Panc1 (cell line): ENCODE results near the gene NCS1.

Experiments
- POLR2AphosphoS5 ChIP-seq: IDR thresholded peaks from 2 replicates; pipeline ENCODE4 v1.6.1; 2012; ENCODE audit warnings: mild to moderate bottlenecking, low read depth, low read length, moderate library complexity
- REST ChIP-seq, 2 experiments: IDR thresholded peaks; 2 replicates each; pipeline ENCODE4 v1.6.1; 2011 to 2012; ENCODE audit warnings: low read depth in 2 of 2, control low read depth in 1 of 2, low read length in 1 of 2, mild to moderate bottlenecking in 1 of 2, moderate library complexity in 1 of 2; ENCODE audit not compliant: insufficient read depth in 1 of 2
- SIN3A ChIP-seq: IDR thresholded peaks from 2 replicates; pipeline ENCODE4 v1.6.1; 2012; ENCODE audit warnings: low read depth, mild to moderate bottlenecking, low read length, moderate library complexity, borderline replicate concordance; ENCODE audit not compliant: insufficient read depth
- TCF7L2 ChIP-seq: IDR thresholded peaks from 2 replicates; pipeline ENCODE4 v1.6.1; 2011; ENCODE audit warnings: mild to moderate bottlenecking, low read depth, low read length, inconsistent platforms
- TF ChIP-seq, protein P1 (sequence below): fragments of 450-650 bp; IDR thresholded peaks from 2 replicates; pipeline ENCODE4 v1.5.1; 2017; ENCODE audit warnings: mild to moderate bottlenecking

DNA sequence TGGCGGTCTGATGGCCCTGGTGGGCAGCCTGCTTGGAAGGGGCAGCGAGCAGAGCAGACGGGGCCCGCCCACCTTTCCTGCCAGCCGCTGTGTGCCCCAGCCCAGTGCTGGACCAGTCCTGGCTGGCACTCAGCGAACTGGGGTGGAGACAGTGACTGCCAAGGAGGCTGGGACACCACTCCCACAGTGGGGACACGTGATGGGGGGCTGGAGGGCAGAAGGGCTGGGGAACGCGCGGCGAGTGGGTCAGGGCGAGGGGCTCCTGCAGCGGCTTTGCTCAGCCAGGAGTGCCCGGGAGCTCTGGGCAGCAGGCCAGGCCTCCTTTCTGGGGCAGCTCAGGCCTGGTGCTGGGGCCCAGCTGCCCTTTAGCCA, 19.5 kb downstream of the NCS1 start:
- TF ChIP-seq, protein P1, sequence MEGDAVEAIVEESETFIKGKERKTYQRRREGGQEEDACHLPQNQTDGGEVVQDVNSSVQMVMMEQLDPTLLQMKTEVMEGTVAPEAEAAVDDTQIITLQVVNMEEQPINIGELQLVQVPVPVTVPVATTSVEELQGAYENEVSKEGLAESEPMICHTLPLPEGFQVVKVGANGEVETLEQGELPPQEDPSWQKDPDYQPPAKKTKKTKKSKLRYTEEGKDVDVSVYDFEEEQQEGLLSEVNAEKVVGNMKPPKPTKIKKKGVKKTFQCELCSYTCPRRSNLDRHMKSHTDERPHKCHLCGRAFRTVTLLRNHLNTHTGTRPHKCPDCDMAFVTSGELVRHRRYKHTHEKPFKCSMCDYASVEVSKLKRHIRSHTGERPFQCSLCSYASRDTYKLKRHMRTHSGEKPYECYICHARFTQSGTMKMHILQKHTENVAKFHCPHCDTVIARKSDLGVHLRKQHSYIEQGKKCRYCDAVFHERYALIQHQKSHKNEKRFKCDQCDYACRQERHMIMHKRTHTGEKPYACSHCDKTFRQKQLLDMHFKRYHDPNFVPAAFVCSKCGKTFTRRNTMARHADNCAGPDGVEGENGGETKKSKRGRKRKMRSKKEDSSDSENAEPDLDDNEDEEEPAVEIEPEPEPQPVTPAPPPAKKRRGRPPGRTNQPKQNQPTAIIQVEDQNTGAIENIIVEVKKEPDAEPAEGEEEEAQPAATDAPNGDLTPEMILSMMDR, result no peak
- TF ChIP-seq POLR2AphosphoS5 (no peak), REST (IDR thresholded peaks at IDR 0.05; ENCODE audit: insufficient read depth in 1 of 2, low read depth in 2 of 2, low read length in 1 of 2) (no peak), TCF7L2 (no peak), SIN3A (no peak)
